HAP-1 (cell line): Measurements from ENCODE around the gene FTO.
A peak's percentile ranks its signal among the peaks of the same experiment; 100 is the strongest.
"Not testable (repeated sequence)": the region's sequence is repeated elsewhere in the genome, so short reads cannot be mapped to it uniquely, and the experiment has no call there.

Experiments used
- DNase-seq, 2 experiments: peaks; one replicate each; pipeline ENCODE4 v3.0.0-alpha.2; 2016 to 2020; ENCODE audit warnings: low spot score in 2 of 2
- H3K27me3 ChIP-seq: fragments of 250-450 bp; sonication (Bioruptor Pico); 2 replicates; pipeline ENCODE4 v1.5.1; 2020; ENCODE audit warnings: low read depth, mild to moderate bottlenecking, moderate library complexity
- H3K36me3 ChIP-seq: fragments of 250-450 bp; sonication (Bioruptor Pico); replicated peaks from 2 replicates; pipeline ENCODE4 v1.5.1; 2020; ENCODE audit warnings: mild to moderate bottlenecking
- H3K4me1 ChIP-seq: fragments of 250-450 bp; sonication (Bioruptor Pico); 2 replicates; pipeline ENCODE4 v1.5.1; 2020; ENCODE audit warnings: mild to moderate bottlenecking
- H3K4me3 ChIP-seq: fragments of 250-450 bp; sonication (Bioruptor Pico); 2 replicates; pipeline ENCODE4 v1.5.1; 2020; ENCODE audit warnings: mild to moderate bottlenecking, moderate library complexity
- H3K9me3 ChIP-seq: fragments of 250-450 bp; sonication (Bioruptor Pico); 2 replicates; pipeline ENCODE4 v1.5.1; 2020; ENCODE audit warnings: mild to moderate bottlenecking, moderate library complexity
- in situ Hi-C: fragments of 300-500 bp; cut with MboI; formaldehyde crosslinking; loops from 3 replicates; pipeline ENCODE4 v1.14.3; 2020; ENCODE audit warnings: low sequenced_read_pairs, inconsistent platforms, mixed read lengths

The FTO gene

GRCh38 chr16:53864819-53865493 is 161.0 kb downstream of the FTO start:
- Histone ChIP-seq H3K9me3 (no peaks in the 10 kb centered on the region), H3K4me1 (no peaks in the 10 kb centered on the region; the same call in 1 of the 2 replicates), H3K36me3 (no peaks in the 10 kb centered on the region), H3K4me3 (no peak overlapping the region), H3K27me3 (no peaks in the 10 kb centered on the region)
- in situ Hi-C loops, result no loop called here
- no peak for DNase-seq

GRCh38 chr16:53865494-53865863 is 161.5 kb downstream of the FTO start:
- H3K27me3 ChIP-seq, result no peaks in the 10 kb centered on the region
- no peaks in the 10 kb centered on the region for H3K36me3 ChIP-seq
- no peaks in the 10 kb centered on the region; the same call in 1 of the 2 replicates for H3K4me1 ChIP-seq
- in situ Hi-C loops, result no loop called here
- peak in 1 of 2 experiments; percentile 3 for DNase-seq
- H3K9me3 ChIP-seq, result no peaks in the 10 kb centered on the region
- H3K4me3 ChIP-seq, result no peak overlapping the region

- Histone ChIP-seq H3K9me3 (no peaks in the 10 kb centered on the region), H3K4me1 (no peaks in the 10 kb centered on the region; the same call in 1 of the 2 replicates), H3K4me3 (no peak overlapping the region), H3K27me3 (no peaks in the 10 kb centered on the region), H3K36me3 (no peaks in the 10 kb centered on the region)
- no peak for DNase-seq
- in situ Hi-C loops, result no loop called here
Measured at GRCh38 chr16:53866520-53866919, 162.6 kb downstream of the FTO start.

- in situ Hi-C loops, result no loop called here
- H3K4me3 ChIP-seq, result no peak overlapping the region
- no peaks in the 10 kb centered on the region for H3K4me1 ChIP-seq
- H3K27me3 ChIP-seq, result no peaks in the 10 kb centered on the region
- no peaks in the 10 kb centered on the region for H3K9me3 ChIP-seq
- H3K36me3 ChIP-seq, result no peaks in the 10 kb centered on the region
- no peak for DNase-seq
Measured at GRCh38 chr16:53870831-53871230, 166.9 kb downstream of the FTO start.

- Histone ChIP-seq H3K4me3 (no peak overlapping the region), H3K9me3 (no peaks in the 10 kb centered on the region), H3K4me1 (no peaks in the 10 kb centered on the region), H3K27me3 (no peaks in the 10 kb centered on the region), H3K36me3 (no peaks in the 10 kb centered on the region)
- in situ Hi-C loops, result no loop called here
- no peak for DNase-seq
Measured at GRCh38 chr16:53872248-53873221, 168.6 kb downstream of the FTO start.

GRCh38 chr16:53876811-53877210 is 172.9 kb downstream of the FTO start:
- in situ Hi-C loops, result no loop called here
- Histone ChIP-seq H3K9me3 (no peaks in the 10 kb centered on the region), H3K36me3 (no peaks in the 10 kb centered on the region), H3K4me1 (no peaks in the 10 kb centered on the region), H3K4me3 (no peak overlapping the region), H3K27me3 (no peaks in the 10 kb centered on the region)
- no peak for DNase-seq

- Histone ChIP-seq H3K9me3 (no peaks in the 10 kb centered on the region), H3K27me3 (no peaks in the 10 kb centered on the region), H3K36me3 (no peaks in the 10 kb centered on the region), H3K4me3 (no peak overlapping the region), H3K4me1 (no peaks in the 10 kb centered on the region)
- no peak for DNase-seq
- in situ Hi-C loops, result no loop called here
Measured at GRCh38 chr16:53878216-53878615, 174.3 kb downstream of the FTO start.

- no peaks in the 10 kb centered on the region for H3K36me3 ChIP-seq
- no peaks in the 10 kb centered on the region for H3K27me3 ChIP-seq
- H3K4me3 ChIP-seq, result no peak overlapping the region
- no peak for DNase-seq
- no peaks in the 10 kb centered on the region for H3K9me3 ChIP-seq
- H3K4me1 ChIP-seq, result no peaks in the 10 kb centered on the region
- in situ Hi-C loops, result no loop called here
Measured at GRCh38 chr16:53881371-53881770, 177.4 kb downstream of the FTO start.

- no peak for DNase-seq
- H3K36me3 ChIP-seq, result no peaks in the 10 kb centered on the region
- H3K4me1 ChIP-seq, result no peaks in the 10 kb centered on the region
- H3K9me3 ChIP-seq, result no peaks in the 10 kb centered on the region
- in situ Hi-C loops, result no loop called here
- no peak overlapping the region for H3K4me3 ChIP-seq
- no peaks in the 10 kb centered on the region for H3K27me3 ChIP-seq
Measured at GRCh38 chr16:53882310-53882709, 178.4 kb downstream of the FTO start.

- Histone ChIP-seq H3K27me3 (no peaks in the 10 kb centered on the region), H3K9me3 (no peaks in the 10 kb centered on the region), H3K4me1 (peaks cover under 1% of the 10 kb centered on the region; the same call in 1 of the 2 replicates), H3K36me3 (no peaks in the 10 kb centered on the region), H3K4me3 (no peak overlapping the region)
- in situ Hi-C loops, result no loop called here
- no peak for DNase-seq
Measured at GRCh38 chr16:53884748-53885147, 180.8 kb downstream of the FTO start.

- H3K36me3 ChIP-seq, result no peaks in the 10 kb centered on the region
- DNase-seq, result no peak
- H3K4me1 ChIP-seq, result peaks cover 8% of the 10 kb centered on the region
- no peak overlapping the region for H3K4me3 ChIP-seq
- in situ Hi-C loops, result no loop called here
- no peaks in the 10 kb centered on the region for H3K27me3 ChIP-seq
- no peaks in the 10 kb centered on the region for H3K9me3 ChIP-seq
Measured at GRCh38 chr16:53886482-53887378, 182.8 kb downstream of the FTO start.

- Histone ChIP-seq H3K9me3 (no peaks in the 10 kb centered on the region), H3K4me1 (peaks cover 12% of the 10 kb centered on the region), H3K36me3 (no peaks in the 10 kb centered on the region), H3K4me3 (no peak overlapping the region), H3K27me3 (no peaks in the 10 kb centered on the region)
- in situ Hi-C loops, result no loop called here
- no peak for DNase-seq
Measured at GRCh38 chr16:53888222-53888621, 184.3 kb downstream of the FTO start.

GRCh38 chr16:53890877-53891276 is 186.9 kb downstream of the FTO start:
- peaks cover 12% of the 10 kb centered on the region for H3K4me1 ChIP-seq
- not testable (repeated sequence) for H3K9me3 ChIP-seq, DNase-seq, H3K4me3 ChIP-seq, H3K27me3 ChIP-seq, H3K36me3 ChIP-seq
- in situ Hi-C loops, result loop anchor here (10.0 kb wide), 1 partner anchor 336 kb away; no protein-coding TSS in a partner anchor
